ENCODE data around the gene TBC1D9.
A peak's percentile ranks its signal among the peaks of the same experiment; 100 is the strongest.
"Not testable (repeated sequence)": the region's sequence is repeated elsewhere in the genome, so short reads cannot be mapped to it uniquely, and the experiment has no call there.

TBC1D9 gene

GRCh38 chr4:140756319-140757231 lies at the start of gene TBC1D9:
TSS of gene TBC1D9 (minus strand) at chr4:140756385. CDS start at chr4:140756045, 340 bp downstream.
- peak in 1 of 2 experiments; percentile 1 for DNase-seq

DNA sequence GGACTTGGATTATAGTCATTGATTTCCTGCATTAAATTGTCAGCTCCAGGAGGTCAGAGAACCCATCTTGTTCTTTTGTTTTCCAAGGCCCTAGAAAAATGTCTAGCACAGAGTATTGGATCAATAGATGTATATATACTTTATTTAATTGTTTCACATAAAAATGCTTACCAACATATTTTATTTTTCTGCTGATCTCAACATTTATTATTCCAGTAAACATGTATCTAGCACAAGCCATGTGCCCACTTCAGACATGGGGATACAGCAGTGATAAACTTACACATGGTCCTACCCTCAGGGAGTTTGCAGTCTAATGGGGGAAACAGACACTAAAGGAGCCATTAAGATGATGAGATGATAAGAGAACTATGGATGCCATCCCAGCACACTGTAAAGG lies 49.1 kb upstream of the TBC1D9 start:
- no peak for DNase-seq

GRCh38 chr4:140802591-140802990 lies 46.4 kb upstream of the TBC1D9 start:
- DNase-seq = no peak

DNA sequence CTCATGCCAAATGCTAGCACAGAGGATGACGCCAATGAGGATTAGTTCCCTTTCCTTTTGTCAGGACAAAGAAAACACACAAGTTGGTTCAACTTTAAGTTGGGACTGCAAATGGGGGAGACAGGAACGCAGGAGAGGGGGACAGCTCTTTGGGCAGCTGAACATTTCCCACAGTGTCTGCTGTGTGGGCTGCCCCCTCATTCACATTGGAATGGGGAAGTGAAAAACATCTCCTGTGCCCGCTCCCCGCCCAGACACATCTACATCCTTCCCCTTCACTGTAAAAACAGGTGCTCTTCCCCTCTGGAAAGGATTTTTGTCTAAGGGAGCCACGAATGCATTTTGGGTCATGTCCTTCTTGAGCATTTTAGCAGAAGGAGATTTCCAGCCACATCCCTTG lies 44.5 kb upstream of the TBC1D9 start:
- DNase-seq = no peak

DNA sequence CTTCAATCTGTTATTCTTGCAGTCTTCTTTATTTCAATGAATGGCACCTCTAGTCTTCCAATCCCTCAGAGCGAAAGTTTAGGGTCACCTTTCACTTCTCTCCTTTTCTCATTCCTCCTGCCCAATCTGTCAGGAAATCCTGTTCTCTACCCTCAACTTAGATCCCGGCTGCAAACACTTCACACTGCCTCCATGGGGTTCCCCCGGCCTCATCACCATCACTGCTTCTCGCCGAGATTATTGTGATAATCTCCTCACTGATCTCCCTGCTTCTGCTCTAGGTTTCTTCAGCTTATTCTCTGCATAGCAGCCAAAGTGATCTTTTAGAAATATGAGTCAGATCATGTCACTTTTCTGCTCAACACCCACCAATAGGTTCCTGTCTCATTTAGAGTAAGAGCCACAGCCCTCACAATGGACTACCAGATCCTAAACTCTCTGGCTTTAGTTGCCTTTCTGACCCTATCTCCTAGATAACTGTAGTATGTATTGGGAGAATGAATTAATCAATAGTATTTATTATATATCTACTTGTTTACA lies 43.6 kb upstream of the TBC1D9 start:
- DNase-seq = no peak

GRCh38 chr4:140793291-140793690 lies 37.1 kb upstream of the TBC1D9 start:
- no peak for DNase-seq

DNA sequence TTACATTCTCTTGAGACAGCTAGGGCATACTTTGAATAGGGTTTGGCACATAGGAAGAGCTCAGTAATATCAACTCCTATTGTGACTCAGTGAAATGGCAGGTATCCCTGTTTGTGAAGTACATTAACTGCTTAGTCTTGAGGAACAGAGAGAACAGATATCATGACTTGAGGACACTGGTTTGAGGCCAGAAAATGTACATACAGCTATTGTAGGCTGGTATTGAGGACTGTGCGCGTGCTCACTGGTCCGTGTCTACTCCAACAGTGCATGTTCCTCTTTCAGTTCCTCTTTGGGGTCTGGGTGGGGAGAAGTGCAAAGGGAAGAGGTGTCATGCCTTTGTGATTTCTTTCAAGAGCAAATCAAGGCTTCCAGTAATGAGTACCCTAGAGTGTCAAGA lies 34.6 kb upstream of the TBC1D9 start:
- no peak for DNase-seq

DNA sequence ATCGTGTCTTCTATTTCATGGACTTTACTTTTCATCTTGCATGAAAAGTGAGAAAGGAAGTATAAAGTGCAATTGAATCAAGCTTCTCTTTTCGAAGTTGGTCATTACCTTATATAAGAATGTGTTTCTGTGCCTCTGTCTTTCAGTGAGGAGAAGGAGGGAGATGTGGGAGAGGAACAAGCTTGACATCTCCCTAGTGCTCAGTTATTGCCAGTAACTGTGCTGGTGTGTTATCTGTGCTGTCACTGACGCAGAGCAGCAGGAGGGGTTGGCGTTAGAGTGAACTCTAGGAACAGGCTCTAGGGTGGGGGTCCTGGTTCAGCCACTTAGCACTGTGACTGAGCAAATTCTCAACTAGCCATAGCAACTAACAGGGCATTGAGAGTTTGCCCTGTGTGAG lies 34.0 kb upstream of the TBC1D9 start:
- DNase-seq = no peak

DNA sequence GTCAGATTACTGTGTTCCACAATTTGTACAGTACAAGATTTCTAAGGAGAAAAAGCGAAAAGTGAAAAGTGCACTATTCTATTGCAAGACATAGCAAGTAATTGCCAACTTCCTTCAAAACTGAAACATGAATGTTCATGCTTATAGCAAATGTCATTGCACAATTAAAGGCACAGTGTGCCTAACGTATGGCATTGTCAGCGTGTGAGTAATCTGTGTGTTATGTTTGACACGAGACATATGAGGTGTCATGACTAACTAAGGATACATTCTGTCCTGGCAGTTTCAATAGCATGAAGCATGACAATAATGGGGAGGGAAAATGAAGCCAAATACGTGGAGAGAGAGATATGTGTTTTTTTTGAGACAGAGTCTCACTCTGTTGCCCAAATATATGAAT lies 33.6 kb upstream of the TBC1D9 start:
- no peak for DNase-seq

- not testable (repeated sequence) for DNase-seq
Observed at GRCh38 chr4:140782787-140783186, 26.6 kb upstream of the TBC1D9 start.

DNA sequence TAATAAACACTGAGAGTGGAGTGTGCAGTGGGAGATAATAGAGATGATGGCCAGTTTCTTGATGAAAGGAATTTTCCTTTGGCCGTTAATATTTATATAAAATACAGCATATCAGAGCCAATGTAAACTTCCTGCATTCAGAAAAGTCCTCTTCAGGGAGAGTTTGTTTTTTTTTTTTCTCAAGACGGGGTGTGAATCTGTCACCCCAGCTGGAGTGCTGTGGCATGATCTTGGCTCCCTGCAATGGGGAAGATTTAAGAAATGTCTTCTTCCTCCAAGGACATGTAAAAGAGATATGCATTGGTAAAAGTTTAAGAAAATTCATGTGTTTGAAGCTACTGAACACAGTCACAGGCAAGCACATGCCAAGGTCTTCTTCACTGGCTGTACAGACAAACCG lies 25.4 kb upstream of the TBC1D9 start:
- no peak for DNase-seq

GRCh38 chr4:140777894-140778293 lies 21.7 kb upstream of the TBC1D9 start:
- DNase-seq = no peak

- DNase-seq = no peak
Observed at GRCh38 chr4:140777386-140777785, 21.2 kb upstream of the TBC1D9 start.

DNA sequence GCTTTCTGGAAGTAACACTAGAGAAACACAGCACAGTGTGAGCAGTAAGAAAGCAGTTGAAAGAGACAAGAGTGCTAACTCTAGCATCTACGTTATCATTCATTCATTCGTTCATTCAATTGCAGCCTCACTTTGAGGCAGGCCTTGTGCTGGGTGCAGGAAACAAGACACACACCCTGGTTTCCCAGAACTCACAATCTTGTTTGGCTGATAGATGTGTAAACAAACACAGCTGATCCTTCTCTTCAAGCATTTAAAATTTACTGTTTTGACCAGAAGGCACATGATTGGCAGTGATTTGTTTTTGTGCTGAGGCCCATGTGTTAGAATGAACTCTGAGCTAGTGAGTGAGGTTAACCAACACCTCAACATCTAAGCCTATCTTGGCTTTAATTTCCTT lies 20.4 kb upstream of the TBC1D9 start:
- DNase-seq = no peak

DNA sequence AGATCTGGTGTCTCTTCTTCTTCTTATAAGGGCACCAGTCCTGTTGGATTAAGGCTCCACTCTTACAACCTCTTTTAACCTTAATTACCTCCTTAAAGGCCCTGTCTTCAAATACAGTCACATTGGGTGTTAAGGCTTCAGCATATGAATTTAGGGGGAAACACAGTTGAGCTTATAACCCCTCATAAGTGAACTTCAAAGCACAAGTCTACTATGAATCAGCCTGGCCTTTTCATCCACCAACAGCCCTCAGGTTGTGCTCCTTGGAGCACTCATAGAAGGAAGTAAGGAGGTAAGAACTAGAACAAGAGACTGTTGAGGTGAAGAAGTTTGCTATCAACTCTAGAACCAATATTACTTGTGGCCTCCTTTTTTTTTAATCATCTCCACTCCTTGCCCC lies 18.8 kb upstream of the TBC1D9 start:
- no peak for DNase-seq

GRCh38 chr4:140774510-140774909 lies 18.3 kb upstream of the TBC1D9 start:
- DNase-seq = no peak

- no peak for DNase-seq
Observed at GRCh38 chr4:140769209-140769608, 13.0 kb upstream of the TBC1D9 start.

- no peak for DNase-seq
Observed at GRCh38 chr4:140764785-140765392, 8.7 kb upstream of the TBC1D9 start.

GRCh38 chr4:140762202-140762601 lies 6.0 kb upstream of the TBC1D9 start:
- DNase-seq = no peak

DNA sequence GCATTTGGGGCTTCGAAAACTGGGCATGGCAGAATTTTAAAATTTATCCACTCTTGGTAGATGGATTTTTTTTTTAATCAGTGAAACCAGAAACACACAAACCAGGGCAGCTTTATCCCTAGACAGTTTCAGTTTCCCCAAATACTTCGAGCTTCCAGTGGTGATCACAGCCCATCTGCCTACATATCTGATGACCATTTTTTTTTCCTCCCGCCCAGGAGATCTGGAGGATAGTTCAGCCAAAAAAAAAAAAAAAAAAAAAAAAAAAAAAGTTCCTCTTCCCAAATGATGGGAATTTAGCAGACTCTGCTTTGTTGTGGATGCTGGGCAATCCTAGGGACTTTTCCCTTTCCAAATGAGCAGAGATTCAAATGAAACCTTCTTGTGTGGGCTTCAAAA lies 1.0 kb upstream of the TBC1D9 start:
- DNase-seq = no peak

DNA sequence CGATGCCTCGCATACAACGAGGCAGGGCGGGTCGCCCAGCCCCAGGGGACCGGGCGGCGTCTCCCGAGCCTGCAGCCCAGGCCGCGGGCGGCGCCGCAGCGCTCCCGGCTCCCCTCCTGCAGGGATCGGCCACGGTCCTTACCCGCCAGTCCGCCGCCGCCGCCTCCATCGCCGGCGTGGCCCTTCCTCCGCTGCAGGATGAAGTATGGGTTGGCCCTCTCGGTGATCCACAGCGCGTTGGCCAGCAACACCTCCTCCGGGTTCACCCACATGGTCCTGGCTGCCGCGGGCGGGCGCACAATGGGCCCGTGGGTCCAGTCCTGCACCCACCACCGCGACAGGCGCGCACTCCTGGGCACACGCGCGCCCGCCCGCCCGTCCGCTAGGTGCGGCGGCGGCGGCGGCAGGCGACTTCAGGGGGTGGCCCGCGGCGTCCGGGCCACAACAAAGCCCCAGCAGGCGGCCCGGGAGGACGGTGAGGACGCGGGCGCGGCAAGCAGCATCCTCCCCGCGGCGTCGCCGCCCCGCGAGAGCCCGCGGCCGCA lies 339 bp downstream of the TBC1D9 start:
- DNase-seq = peak in 1 of 2 experiments; percentile 1

GRCh38 chr4:140754918-140755773 lies 1.0 kb downstream of the TBC1D9 start:
- no peak for DNase-seq

- DNase-seq = no peak
Observed at GRCh38 chr4:140753329-140753728, 2.9 kb downstream of the TBC1D9 start.

Data from stimulated activated CD4-positive, alpha-beta T cell treated with anti-CD3 and anti-CD28 coated beads, Interleukin-4, amount 100 ng/mL, for 4 hours (primary cell).